ENCODE measurements around the gene TFB2M. TPM values are rescaled to one million over a fixed set of nuclear protein-coding genes. Genes with fewer than 3 reads are reported as not detected.

Gene TFB2M
- polyA plus RNA-seq, 1 donor (not counting 4 experiments of a cell fraction or from before 2014, with no cell fraction given): 28.6 TPM

GRCh38 chr1:246528933-246529731 is 36.9 kb downstream of the TFB2M start:
- H3K36me3 ChIP-seq (ENCODE audit: control insufficient read depth in 2 of 2, extremely low read depth in 1 of 2, insufficient read depth in 2 of 2, low read length in 2 of 2): no peaks in the 10 kb centered on the region
- no peaks in the 10 kb centered on the region for H3K9me1 ChIP-seq (ENCODE audit: control insufficient read depth, extremely low read depth, insufficient read depth, low read length)
- H3K9ac ChIP-seq (ENCODE audit: control insufficient read depth, extremely low read depth, insufficient read depth, low read length): no peak overlapping the region
- dilution Hi-C loops (cut with MboI; ENCODE audit: extremely low pct_ligation_motif_present, low sequenced_read_pairs): no loop called here
- no peak for TF ChIP-seq EZH2 (IDR thresholded peaks at IDR 0.05; ENCODE audit: low read length)
- no peak for TF ChIP-seq CTCF (optimal IDR thresholded peaks at IDR 0.05 in 1 of 3, IDR thresholded peaks at IDR 0.05 in 1 of 3, conservative IDR thresholded peaks at IDR 0.05 in 1 of 3; ENCODE audit: extremely low read depth in 1 of 3, insufficient read depth in 2 of 3, low read length in 3 of 3)
- no peaks in the 10 kb centered on the region for H3K4me1 ChIP-seq (ENCODE audit: control insufficient read depth, extremely low read depth, insufficient read depth, low read length)
- DNase-seq (ENCODE audit: low read depth, low spot score) (no peak), FAIRE-seq (no peak)
- H3K4me2 ChIP-seq (ENCODE audit: control insufficient read depth, extremely low read depth, insufficient read depth, low read depth, low read length): no peak overlapping the region
- no peak overlapping the region for H2AFZ ChIP-seq (ENCODE audit: control insufficient read depth, low read length)
- no peak overlapping the region for H3K27ac ChIP-seq (ENCODE audit: control insufficient read depth, insufficient read depth, low read length)
- no peaks in the 10 kb centered on the region for H3K27me3 ChIP-seq (ENCODE audit: control insufficient read depth, extremely low read depth, insufficient read depth, low read length)
- no peaks in the 10 kb centered on the region for H4K20me1 ChIP-seq (ENCODE audit: control insufficient read depth, extremely low read depth, insufficient read depth, low read length)
- H3K4me3 ChIP-seq (ENCODE audit: control insufficient read depth in 2 of 3, extremely low read depth in 1 of 3, insufficient read depth in 2 of 3, low read depth in 1 of 3, low read length in 3 of 3): no peak overlapping the region
- H3K9me3 ChIP-seq (ENCODE audit: control insufficient read depth, low read depth, low read length): peaks cover 6% of the 10 kb centered on the region
- H3K79me2 ChIP-seq (ENCODE audit: control insufficient read depth, insufficient read depth, low read length): no peaks in the 10 kb centered on the region

- no peaks in the 10 kb centered on the region for H3K36me3 ChIP-seq (ENCODE audit: control insufficient read depth in 2 of 2, extremely low read depth in 1 of 2, insufficient read depth in 2 of 2, low read length in 2 of 2)
- H3K27me3 ChIP-seq (ENCODE audit: control insufficient read depth, extremely low read depth, insufficient read depth, low read length): no peaks in the 10 kb centered on the region
- H3K27ac ChIP-seq (ENCODE audit: control insufficient read depth, insufficient read depth, low read length): no peak overlapping the region
- DNase-seq (ENCODE audit: low read depth, low spot score): no peak
- H2AFZ ChIP-seq (ENCODE audit: control insufficient read depth, low read length): no peak overlapping the region
- H3K79me2 ChIP-seq (ENCODE audit: control insufficient read depth, insufficient read depth, low read length): no peaks in the 10 kb centered on the region
- H3K4me3 ChIP-seq (ENCODE audit: control insufficient read depth in 2 of 3, extremely low read depth in 1 of 3, insufficient read depth in 2 of 3, low read depth in 1 of 3, low read length in 3 of 3): no peak overlapping the region
- peaks cover 6% of the 10 kb centered on the region for H3K9me3 ChIP-seq (ENCODE audit: control insufficient read depth, low read depth, low read length)
- no peaks in the 10 kb centered on the region for H4K20me1 ChIP-seq (ENCODE audit: control insufficient read depth, extremely low read depth, insufficient read depth, low read length)
- dilution Hi-C loops (cut with MboI; ENCODE audit: extremely low pct_ligation_motif_present, low sequenced_read_pairs): no loop called here
- TF ChIP-seq CTCF (optimal IDR thresholded peaks at IDR 0.05 in 1 of 3, IDR thresholded peaks at IDR 0.05 in 1 of 3, conservative IDR thresholded peaks at IDR 0.05 in 1 of 3; ENCODE audit: extremely low read depth in 1 of 3, insufficient read depth in 2 of 3, low read length in 3 of 3) (no peak), EZH2 (IDR thresholded peaks at IDR 0.05; ENCODE audit: low read length) (no peak)
- no peak for FAIRE-seq
- H3K4me1 ChIP-seq (ENCODE audit: control insufficient read depth, extremely low read depth, insufficient read depth, low read length): no peaks in the 10 kb centered on the region
- no peak overlapping the region for H3K4me2 ChIP-seq (ENCODE audit: control insufficient read depth, extremely low read depth, insufficient read depth, low read depth, low read length)
- H3K9me1 ChIP-seq (ENCODE audit: control insufficient read depth, extremely low read depth, insufficient read depth, low read length): no peaks in the 10 kb centered on the region
- H3K9ac ChIP-seq (ENCODE audit: control insufficient read depth, extremely low read depth, insufficient read depth, low read length): no peak overlapping the region
Measured at GRCh38 chr1:246527402-246528088, 38.5 kb downstream of the TFB2M start.
